Loucy (cell line): ENCODE measurements around the gene PACRG.

Experiments used
- CTCF ChIP-seq: fragments of 200-600 bp; sonication (generic); conservative IDR thresholded peaks from 2 replicates; pipeline ENCODE4 v1.5.1; 2014; ENCODE audit warnings: mild to moderate bottlenecking, antibody characterized with exemption, low read length
- EZH2phosphoT487 ChIP-seq: fragments of 200-600 bp; IDR thresholded peaks from 2 replicates; pipeline ENCODE4 v1.6.1; 2018; ENCODE audit warnings: antibody characterized with exemption, mild to moderate bottlenecking, moderate library complexity, borderline replicate concordance

- TF ChIP-seq CTCF (no peak), EZH2phosphoT487 (no peak)
Observed at GRCh38 chr6:163021054-163021453, 293.3 kb downstream of the PACRG start.
